Activated T-helper 1 cell treated with anti-CD3 and anti-CD28 coated beads, Interleukin-12 subunit alpha, Interleukin-12 subunit beta, Interleukin-2, Interleukin-4 antibody, amounts not matched to agents 30 ng/mL and 10 ng/mL and 1 ng/mL, durations not matched to agents 14 hours and 24 hours and 36 hours (primary cell): ENCODE measurements around the gene ABHD12. TPM values are rescaled to one million over a fixed set of nuclear protein-coding genes. Genes with fewer than 3 reads are reported as not detected.

Source experiments
- DNase-seq: peaks from one replicate; pipeline ENCODE4 v3.0.0; 2021; ENCODE audit warnings: low spot score
- H3K27ac Mint-ChIP-seq: one replicate; pipeline ENCODE4 v1.8.0; 2021; ENCODE audit warnings: mild to moderate bottlenecking, mixed read lengths
- H3K27me3 Mint-ChIP-seq: one replicate; pipeline ENCODE4 v1.8.0; 2022; ENCODE audit warnings: mild to moderate bottlenecking, moderate library complexity, mixed read lengths; ENCODE audit not compliant: insufficient read depth
- H3K36me3 Mint-ChIP-seq: one replicate; pipeline ENCODE4 v1.8.0; 2021; ENCODE audit warnings: low read depth, mixed read lengths
- H3K4me1 Mint-ChIP-seq: one replicate; pipeline ENCODE4 v1.8.0; 2021; ENCODE audit warnings: low read depth, mixed read lengths
- H3K4me3 Mint-ChIP-seq: one replicate; pipeline ENCODE4 v1.8.0; 2021; ENCODE audit warnings: mild to moderate bottlenecking, moderate library complexity, mixed read lengths
- H3K9me3 Mint-ChIP-seq: one replicate; pipeline ENCODE4 v1.8.0; 2021; ENCODE audit warnings: mixed read lengths
- intact Hi-C: fragments of 100-400 bp; cut with micrococcal nuclease; formaldehyde crosslinking; loops from one replicate; pipeline ENCODE4 v1.15.1; 2024
- total RNA-seq: library from RNA; stranded (reverse); gene quantifications from 2 replicates; pipeline ENCODE4 v1.2.3, GENCODE V29; 2022

Gene ABHD12
- total RNA-seq, 1 donor from 2014 or later: 37.6 TPM

DNA sequence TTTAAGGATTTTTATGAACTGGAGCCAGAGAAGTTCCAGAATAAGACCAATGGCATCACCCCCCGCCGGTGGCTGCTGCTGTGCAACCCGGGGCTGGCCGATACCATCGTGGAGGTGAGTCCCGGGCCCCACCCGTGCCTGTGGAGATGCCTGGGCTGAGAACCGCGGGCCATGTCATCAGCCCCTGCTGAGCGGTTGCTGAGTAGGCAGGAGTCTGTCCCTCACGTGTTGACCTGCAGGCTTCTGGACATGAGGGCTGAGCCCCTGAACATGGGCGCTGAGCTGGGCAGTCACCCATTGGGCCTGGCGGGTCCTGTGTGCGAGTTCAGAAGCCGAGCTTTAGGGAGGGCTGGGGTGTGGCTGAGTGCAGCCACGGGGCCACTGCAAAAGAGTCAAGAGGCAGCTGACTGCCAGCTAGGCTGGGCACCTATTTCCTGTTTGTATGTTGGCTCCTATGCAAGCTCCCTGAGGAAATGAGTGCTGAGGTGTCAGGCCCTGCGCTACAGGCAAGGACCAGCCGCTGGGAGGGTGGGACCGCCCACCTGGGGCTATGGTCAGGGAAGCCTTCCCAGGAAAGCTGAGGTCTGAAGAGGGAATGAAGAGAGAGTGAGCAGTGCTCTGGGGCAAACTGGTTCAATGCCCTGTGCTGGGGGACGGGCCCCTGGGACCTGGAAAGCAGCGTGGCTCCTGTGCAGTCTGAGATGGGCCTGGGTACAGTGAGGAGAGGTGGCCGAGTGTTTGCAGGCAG is 108.4 kb downstream of the ABHD12 start:
- intact Hi-C loops: no loop called here

GRCh38 chr20:25281541-25281991 is 109.1 kb downstream of the ABHD12 start:
- Mint-ChIP-seq H3K27ac (no peak overlapping the region), H3K9me3 (no peaks in the 10 kb centered on the region), H3K4me3 (no peak overlapping the region), H3K4me1 (no peaks in the 10 kb centered on the region), H3K36me3 (peaks cover 12% of the 10 kb centered on the region), H3K27me3 (no peaks in the 10 kb centered on the region)
- intact Hi-C loops: no loop called here
- DNase-seq: no peak

More for the DNA sequence above, 108.4 kb downstream of the ABHD12 start:
- Mint-ChIP-seq H3K9me3 (no peaks in the 10 kb centered on the region), H3K27me3 (no peaks in the 10 kb centered on the region), H3K4me1 (no peaks in the 10 kb centered on the region), H3K27ac (peak overlapping the region; percentile 34), H3K36me3 (peaks cover 12% of the 10 kb centered on the region), H3K4me3 (no peak overlapping the region)
- no peak for DNase-seq

DNA sequence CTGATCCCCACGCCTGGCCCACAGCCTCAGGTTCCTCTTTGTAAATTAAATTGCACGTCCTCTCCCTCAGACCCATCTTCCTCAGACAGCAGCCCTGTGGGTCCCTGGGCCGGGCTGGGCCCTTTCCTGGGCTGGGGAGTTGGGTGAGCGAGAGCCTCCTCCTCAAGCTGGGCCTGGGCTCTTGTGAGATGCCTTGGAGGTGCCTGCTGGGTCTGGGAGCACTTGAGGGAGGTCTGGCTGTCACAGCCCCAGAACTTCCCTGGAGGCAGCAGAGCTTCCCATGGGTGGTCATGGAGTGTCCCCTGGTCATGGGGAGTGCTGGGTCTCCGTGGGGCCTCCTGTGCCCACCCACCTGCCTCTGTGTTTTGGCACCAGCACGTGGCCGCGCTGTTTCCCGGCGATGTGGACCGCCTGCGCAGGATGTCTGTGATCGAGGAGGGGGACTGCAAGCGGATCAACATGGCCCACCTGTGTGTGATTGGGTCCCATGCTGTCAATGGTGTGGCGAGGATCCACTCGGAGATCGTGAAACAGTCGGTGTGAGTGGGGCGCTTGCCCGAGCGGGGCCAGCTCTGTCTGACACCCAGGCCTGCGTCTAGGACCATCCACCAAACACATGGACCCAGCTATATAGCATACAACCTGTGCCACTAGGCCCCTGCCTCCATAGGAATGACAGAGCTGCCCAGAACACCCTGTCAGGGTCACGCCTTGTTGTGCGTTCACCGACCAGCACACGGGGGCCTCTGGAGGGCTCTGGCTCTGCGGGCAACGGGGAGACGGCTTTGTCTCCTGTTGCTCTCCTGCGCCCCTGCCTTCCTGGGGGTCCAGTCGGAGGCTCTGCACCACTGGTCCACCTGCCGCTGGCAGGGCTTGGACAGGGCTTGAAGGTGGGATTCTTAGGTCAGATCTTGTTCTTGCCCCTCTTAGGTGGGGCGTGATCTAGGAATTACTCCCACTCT is 109.8 kb downstream of the ABHD12 start:
- H3K27me3 Mint-ChIP-seq: no peaks in the 10 kb centered on the region
- H3K9me3 Mint-ChIP-seq: no peaks in the 10 kb centered on the region
- H3K36me3 Mint-ChIP-seq: peaks cover 12% of the 10 kb centered on the region
- H3K4me3 Mint-ChIP-seq: no peak overlapping the region
- DNase-seq: no peak
- H3K27ac Mint-ChIP-seq: no peak overlapping the region
- intact Hi-C loops: no loop called here
- no peaks in the 10 kb centered on the region for H3K4me1 Mint-ChIP-seq

DNA sequence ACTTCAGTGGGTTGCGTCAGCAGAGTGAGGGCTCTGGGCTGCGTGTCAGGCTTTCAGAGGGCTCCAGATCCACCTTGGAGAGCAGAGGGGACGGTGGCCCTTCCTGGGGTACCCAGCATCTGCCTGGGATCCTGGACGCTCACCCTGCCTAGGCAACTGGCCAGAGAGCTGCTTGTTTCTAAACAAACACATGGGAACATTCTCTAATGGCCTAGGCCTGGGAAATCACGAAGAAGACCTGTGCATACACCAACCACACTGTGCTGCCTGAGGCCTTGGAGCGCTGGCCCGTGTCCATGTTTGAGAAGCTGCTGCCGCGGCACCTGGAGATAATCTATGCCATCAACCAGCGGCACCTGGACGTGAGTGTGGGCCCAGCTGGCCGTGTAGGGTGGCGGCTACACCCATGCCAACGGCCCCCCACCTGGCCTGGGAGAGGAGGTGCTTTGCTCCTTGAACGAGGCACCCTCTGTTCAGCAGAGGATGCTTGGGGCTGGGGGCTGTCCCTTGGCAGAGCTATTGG is 110.5 kb downstream of the ABHD12 start:
- H3K27me3 Mint-ChIP-seq: no peaks in the 10 kb centered on the region
- intact Hi-C loops: no loop called here
- DNase-seq: no peak
- peaks cover 7% of the 10 kb centered on the region for H3K36me3 Mint-ChIP-seq
- no peaks in the 10 kb centered on the region for H3K4me1 Mint-ChIP-seq
- no peak overlapping the region for H3K27ac Mint-ChIP-seq
- no peak overlapping the region for H3K4me3 Mint-ChIP-seq
- H3K9me3 Mint-ChIP-seq: no peaks in the 10 kb centered on the region

DNA sequence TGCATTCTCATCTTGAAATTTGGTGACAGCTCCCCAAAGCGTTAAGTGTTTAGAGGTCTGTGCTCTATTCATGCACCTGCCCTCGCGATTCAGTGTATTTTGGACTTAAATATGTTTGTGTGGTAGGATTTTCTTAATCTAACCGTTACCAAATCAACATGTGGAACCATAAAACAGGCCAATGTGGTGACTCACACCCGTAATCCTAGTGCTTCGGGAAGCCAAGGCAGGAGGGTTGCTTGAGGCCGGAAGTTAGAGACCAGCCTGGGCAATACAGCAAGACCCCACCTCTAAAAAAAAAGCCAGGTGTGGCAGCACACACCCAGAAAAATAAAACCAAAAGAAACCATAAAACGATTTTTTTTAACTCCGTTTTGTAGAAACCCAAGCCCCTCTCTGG is 111.2 kb downstream of the ABHD12 start:
- no peak for DNase-seq
- no peaks in the 10 kb centered on the region for H3K9me3 Mint-ChIP-seq
- H3K27ac Mint-ChIP-seq: no peak overlapping the region
- H3K4me3 Mint-ChIP-seq: no peak overlapping the region
- no peaks in the 10 kb centered on the region for H3K4me1 Mint-ChIP-seq
- peaks cover 7% of the 10 kb centered on the region for H3K36me3 Mint-ChIP-seq
- intact Hi-C loops: no loop called here
- H3K27me3 Mint-ChIP-seq: no peaks in the 10 kb centered on the region

DNA sequence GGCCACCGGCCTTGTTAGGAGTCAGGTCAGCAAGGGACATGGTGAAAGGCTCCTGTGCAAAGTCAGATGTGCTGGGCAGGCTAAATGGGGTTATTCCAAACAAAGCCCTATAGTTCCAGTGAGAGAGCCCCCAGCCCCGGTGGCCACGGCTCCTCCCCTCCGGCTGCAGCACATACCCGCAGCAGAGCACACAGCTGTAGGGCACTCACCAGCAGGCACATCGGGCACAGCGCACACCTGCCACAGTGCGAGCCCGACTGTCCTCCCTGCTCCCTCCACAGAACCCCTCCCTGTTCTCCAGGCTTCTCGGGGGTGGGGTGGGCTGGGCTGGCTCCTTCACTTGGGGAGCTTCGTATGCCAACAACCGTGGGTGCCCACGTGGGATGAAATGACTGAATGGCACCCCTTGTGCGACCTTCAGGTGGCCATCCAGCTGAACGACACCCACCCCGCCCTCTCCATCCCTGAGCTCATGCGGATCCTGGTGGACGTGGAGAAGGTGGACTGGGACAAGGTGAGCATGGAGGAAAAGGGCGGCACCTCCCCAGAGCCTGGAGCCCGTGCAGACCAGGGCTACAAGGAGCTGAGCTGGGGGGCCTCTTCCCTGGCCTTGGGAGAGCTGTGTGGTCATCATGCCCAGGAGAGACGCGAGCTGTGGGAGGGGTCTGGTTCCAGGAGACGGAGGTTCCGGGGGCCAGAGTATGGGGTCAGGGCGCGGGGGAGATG is 111.8 kb downstream of the ABHD12 start:
- Mint-ChIP-seq H3K4me3 (no peak overlapping the region), H3K4me1 (no peaks in the 10 kb centered on the region), H3K36me3 (peaks cover 7% of the 10 kb centered on the region), H3K27ac (no peak overlapping the region), H3K27me3 (no peaks in the 10 kb centered on the region), H3K9me3 (no peaks in the 10 kb centered on the region)
- intact Hi-C loops: no loop called here
- DNase-seq: no peak

GRCh38 chr20:25277941-25278521 is 112.6 kb downstream of the ABHD12 start:
- Mint-ChIP-seq H3K4me3 (no peak overlapping the region), H3K27me3 (no peaks in the 10 kb centered on the region), H3K36me3 (peaks cover 7% of the 10 kb centered on the region), H3K27ac (no peak overlapping the region), H3K4me1 (no peaks in the 10 kb centered on the region), H3K9me3 (no peaks in the 10 kb centered on the region)
- intact Hi-C loops: no loop called here
- DNase-seq: no peak

DNA sequence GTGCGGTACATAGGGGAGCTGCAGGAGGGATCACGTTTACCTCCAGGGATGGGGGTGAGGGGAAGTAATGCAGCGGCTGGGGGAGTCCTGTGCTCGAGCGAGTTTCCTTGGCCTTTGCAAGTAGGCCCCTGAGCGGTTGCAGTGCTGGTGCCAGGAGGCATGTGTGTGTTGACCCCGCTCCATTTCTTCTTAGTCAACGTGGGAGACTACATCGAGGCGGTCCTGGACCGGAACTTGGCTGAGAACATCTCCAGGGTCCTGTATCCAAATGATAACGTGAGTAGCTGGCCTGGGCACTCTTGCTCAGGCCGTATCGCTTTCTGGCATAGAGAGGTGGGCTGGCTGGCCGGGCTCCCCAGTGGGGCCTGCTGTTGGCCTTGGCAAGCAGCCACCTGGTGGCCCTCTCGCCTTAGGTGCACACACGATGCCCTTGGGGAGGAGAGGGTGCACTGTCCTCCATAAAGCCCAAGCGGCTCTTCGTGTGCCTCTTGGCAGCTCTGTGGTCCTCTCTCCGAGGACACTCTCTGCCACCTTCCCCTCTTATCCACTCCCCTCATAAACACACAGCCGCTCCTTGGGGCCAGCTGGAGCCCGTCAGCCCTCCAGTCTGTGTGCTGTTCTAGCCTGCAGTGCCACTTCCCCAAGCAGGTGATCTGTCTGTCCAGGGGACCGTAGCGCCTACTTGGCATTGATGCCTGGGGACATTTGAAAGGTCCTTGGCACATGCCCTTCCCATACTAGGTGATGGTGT is 113.4 kb downstream of the ABHD12 start:
- no peak for DNase-seq
- peaks cover 2% of the 10 kb centered on the region for H3K36me3 Mint-ChIP-seq
- H3K4me1 Mint-ChIP-seq: no peaks in the 10 kb centered on the region
- no peak overlapping the region for H3K27ac Mint-ChIP-seq
- H3K27me3 Mint-ChIP-seq: no peaks in the 10 kb centered on the region
- no peak overlapping the region for H3K4me3 Mint-ChIP-seq
- H3K9me3 Mint-ChIP-seq: no peaks in the 10 kb centered on the region
- intact Hi-C loops: no loop called here

- Mint-ChIP-seq H3K27ac (peak overlapping the region; percentile 29), H3K4me1 (no peaks in the 10 kb centered on the region), H3K36me3 (peaks cover 2% of the 10 kb centered on the region), H3K27me3 (no peaks in the 10 kb centered on the region), H3K4me3 (no peak overlapping the region), H3K9me3 (no peaks in the 10 kb centered on the region)
- DNase-seq: no peak
- intact Hi-C loops: no loop called here
These were observed 114.0 kb downstream of the ABHD12 start for GRCh38 chr20:25276533-25277050.

GRCh38 chr20:25275813-25276532 is 114.7 kb downstream of the ABHD12 start:
- Mint-ChIP-seq H3K9me3 (no peaks in the 10 kb centered on the region), H3K4me1 (no peaks in the 10 kb centered on the region), H3K36me3 (peaks cover 2% of the 10 kb centered on the region), H3K27ac (no peak overlapping the region), H3K27me3 (no peaks in the 10 kb centered on the region), H3K4me3 (no peak overlapping the region)
- no peak for DNase-seq
- intact Hi-C loops: no loop called here
